ENCODE data around the gene DLEC1. TPM values are rescaled to one million over a fixed set of nuclear protein-coding genes. Genes with fewer than 3 reads are reported as not detected.

Gene DLEC1, protein sequence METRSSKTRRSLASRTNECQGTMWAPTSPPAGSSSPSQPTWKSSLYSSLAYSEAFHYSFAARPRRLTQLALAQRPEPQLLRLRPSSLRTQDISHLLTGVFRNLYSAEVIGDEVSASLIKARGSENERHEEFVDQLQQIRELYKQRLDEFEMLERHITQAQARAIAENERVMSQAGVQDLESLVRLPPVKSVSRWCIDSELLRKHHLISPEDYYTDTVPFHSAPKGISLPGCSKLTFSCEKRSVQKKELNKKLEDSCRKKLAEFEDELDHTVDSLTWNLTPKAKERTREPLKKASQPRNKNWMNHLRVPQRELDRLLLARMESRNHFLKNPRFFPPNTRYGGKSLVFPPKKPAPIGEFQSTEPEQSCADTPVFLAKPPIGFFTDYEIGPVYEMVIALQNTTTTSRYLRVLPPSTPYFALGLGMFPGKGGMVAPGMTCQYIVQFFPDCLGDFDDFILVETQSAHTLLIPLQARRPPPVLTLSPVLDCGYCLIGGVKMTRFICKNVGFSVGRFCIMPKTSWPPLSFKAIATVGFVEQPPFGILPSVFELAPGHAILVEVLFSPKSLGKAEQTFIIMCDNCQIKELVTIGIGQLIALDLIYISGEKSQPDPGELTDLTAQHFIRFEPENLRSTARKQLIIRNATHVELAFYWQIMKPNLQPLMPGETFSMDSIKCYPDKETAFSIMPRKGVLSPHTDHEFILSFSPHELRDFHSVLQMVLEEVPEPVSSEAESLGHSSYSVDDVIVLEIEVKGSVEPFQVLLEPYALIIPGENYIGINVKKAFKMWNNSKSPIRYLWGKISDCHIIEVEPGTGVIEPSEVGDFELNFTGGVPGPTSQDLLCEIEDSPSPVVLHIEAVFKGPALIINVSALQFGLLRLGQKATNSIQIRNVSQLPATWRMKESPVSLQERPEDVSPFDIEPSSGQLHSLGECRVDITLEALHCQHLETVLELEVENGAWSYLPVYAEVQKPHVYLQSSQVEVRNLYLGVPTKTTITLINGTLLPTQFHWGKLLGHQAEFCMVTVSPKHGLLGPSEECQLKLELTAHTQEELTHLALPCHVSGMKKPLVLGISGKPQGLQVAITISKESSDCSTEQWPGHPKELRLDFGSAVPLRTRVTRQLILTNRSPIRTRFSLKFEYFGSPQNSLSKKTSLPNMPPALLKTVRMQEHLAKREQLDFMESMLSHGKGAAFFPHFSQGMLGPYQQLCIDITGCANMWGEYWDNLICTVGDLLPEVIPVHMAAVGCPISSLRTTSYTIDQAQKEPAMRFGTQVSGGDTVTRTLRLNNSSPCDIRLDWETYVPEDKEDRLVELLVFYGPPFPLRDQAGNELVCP (N-terminal part only)
- total RNA-seq: 0.13 TPM in 1 of 2 replicates, not detected in the other

DNA sequence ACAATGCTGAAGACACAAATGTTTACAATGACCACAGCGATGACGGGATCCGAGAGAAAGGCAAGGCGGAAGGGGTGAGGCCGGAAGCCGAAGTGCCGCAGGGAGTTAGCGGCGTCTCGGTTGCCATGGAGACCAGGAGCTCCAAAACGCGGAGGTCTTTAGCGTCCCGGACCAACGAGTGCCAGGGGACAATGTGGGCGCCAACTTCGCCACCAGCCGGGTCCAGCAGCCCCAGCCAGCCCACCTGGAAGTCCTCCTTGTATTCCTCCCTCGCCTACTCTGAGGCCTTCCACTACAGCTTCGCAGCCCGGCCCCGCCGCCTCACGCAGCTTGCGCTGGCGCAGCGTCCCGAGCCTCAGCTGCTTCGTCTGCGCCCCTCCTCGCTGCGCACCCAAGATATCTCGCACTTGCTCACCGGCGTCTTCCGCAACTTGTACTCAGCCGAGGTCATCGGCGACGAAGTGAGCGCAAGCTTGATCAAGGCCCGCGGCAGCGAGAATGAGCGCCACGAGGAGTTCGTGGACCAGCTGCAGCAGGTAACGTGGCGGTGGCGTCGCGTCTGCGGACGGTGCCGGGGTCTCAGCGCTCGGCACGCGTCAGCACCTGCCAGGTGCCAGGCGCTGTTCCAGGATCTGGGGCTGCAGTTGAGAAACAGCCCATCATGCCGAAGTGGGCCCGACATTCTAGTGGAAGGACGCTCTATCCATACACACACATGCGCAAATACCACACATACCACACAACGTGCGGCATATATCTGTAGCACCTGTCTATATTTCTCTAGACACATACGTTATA lies at the start of gene DLEC1:
Gene DLEC1 (plus strand): TSS at position 108 of the 798 bp plus-strand sequence. CDS start 18 bp downstream, at position 126.

DNA sequence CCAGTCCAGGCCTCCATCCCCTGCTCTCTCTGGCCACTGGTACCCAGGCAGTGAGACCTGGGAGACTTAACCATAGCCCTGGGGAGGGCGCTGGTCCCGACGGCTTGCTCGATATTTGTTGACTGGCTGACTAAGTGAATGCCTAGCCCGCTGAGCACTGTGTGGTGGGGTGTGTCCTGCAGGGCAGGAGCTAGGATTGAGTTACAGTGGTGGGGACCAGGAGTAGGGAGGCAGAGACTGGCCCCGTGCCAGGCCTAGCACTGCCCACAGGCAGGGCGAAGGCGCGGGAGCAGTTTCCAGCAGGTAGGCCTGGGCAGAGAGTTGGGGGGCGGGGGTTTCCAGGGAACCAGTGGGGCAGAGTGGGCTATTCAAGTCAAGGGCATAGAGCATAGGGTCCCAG lies 48.5 kb upstream of the DLEC1 start, which contains the start of gene VILL:
Gene VILL (plus strand): TSS at position 260 of the 400 bp plus-strand sequence. CDS start 2,887 bp downstream, outside the sequence.

DNA sequence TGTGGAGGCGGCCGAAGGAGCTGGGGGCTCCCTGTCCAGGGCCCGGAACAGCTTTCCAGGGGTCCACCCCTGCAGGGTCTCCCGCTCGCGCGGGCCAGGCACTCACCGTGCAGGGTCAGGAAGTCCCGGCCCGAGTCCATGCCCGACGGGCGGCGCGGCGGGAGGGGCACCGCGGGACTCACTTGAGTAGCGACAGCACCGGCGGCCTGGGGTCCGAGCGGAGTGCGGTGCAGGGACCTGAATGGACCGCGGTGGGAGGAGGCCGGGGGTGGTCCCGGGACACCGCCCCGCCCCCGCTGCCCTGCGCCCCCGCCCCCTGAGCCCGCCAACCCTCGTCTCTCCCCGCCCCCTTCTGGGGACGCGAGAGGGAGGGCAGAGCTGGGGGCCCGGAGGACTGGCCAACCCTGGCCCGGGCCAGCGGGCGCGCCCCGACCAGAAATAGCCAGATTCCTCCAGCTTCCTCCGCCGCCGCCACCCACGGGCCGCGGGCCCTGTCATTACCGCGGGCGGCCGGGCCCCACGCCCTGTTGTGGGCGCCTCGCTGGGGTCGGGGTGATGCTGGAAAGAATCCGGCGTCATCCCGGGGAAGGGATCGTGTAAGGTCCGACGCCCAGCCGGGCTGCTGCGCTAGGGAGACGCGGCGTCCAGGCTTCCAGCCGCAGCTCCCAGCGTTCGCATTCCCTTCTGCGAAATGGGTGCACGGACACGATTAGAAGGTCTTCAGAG lies 9.4 kb upstream of the DLEC1 start, which contains the start of gene PLCD1:
Gene PLCD1 (minus strand): TSS at position 243 of the 726 bp plus-strand sequence. CDS start 103 bp downstream, at position 140.

DNA sequence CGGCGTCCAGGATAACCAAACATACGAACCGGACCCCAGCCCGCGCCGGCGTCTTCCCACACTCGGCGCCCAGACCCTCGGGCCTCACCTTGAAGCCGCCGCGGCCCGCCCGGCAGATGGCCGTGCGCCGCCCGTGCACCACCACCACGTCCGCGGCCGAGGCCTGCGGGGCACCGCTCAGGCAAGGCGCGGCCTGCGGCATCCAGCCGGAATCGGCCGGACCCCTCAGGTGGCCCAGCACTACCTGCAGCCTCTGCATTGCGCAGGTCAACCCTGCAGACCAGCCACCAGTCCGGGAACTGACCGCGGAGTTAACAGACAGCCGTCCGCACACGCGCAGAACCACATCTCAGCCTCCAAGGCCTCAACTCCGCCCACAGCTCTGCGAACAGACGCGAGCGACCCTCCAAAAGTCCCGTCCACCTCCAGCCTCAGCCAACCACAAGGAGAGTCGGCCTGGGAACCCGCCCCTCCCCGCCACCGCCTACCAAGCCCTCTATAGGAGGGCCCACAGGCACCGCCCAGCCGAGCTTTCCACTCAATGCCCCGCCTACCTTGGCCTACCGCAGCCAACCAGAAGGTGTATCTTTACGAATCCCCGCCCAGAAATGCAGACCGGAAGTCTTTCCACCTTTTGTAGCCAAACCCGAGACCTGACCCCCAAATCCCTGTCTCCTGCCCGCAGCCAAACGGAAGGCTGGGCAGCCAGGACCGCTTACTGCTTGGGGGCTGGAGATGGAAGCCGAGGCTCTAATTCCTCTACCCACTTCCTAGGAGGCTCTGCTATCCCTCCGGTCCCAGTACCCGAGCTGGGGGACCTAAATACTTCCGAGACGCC lies 98.0 kb downstream of the DLEC1 start, which contains the start of gene ACAA1:
Gene ACAA1 (minus strand): TSS at position 351 of the 838 bp plus-strand sequence. CDS start 92 bp downstream, at position 259.

DNA sequence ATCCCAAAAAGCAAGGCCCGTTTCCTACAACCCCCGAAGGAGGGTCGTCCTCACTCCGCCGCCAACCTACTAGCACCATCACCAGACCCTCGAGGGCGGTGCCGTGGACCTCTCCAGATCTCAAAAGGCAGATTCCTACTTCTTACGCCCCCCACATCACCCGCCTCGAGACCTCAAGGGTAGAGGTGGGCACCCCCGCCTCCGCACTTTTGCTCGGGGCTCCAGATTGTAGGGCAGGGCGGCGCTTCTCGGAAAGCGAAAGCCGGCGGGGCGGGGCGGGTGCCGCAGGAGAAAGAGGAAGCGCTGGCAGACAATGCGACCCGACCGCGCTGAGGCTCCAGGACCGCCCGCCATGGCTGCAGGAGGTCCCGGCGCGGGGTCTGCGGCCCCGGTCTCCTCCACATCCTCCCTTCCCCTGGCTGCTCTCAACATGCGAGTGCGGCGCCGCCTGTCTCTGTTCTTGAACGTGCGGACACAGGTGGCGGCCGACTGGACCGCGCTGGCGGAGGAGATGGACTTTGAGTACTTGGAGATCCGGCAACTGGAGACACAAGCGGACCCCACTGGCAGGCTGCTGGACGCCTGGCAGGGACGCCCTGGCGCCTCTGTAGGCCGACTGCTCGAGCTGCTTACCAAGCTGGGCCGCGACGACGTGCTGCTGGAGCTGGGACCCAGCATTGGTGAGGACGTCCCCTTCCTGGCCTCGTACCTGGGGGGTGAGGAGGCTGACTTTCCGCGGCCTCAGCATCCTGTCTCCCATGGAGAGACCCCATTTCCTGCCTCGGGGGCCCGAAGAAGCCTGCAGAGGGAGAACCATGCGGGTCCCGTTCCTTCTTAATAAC lies 99.6 kb downstream of the DLEC1 start, which contains the start of gene MYD88:
Gene MYD88 (plus strand): TSS at position 313 of the 842 bp plus-strand sequence. CDS start 40 bp downstream, at position 353.

DNA sequence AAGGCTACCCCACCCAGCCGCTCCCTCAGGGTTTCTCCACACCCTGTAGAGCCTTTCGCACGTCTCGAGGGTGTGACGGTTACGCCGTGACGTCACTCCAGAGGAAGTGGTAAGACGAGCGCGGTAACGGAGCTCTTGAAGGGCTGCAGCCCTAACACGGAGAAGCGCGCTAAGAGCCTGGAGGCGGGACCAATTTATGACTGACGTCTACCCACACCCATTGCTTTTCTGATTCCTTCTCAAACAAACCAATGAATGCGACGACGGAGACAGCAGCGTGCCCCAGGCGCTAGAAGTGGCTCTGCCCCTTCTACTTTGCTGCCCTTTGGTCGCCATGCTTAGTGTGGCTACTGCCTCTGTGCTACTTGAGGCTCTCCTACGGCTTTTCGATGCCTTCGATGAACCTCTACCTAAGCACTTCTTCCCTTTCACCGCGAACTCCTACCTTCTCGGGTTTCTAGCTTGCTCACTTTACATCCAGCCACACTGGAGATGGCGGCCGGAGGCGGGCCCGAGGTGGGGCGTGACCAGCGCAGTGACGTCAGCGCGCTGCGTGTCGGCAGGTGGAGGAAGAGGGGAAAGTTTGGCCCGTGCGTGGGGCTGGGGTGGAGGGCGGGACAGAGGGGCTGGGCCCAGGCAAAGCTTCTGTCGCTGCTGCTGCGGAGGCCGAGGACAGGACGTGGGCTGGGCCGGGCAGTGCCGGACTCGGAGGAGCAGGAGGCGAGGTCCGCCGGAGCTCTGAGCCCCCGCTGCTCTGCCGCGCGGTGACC lies 126.1 kb downstream of the DLEC1 start, which contains the start of gene OXSR1:
Gene OXSR1 (plus strand): TSS at position 586 of the 770 bp plus-strand sequence. CDS start 340 bp downstream, outside the sequence.

Other genes starting within 250 kb of the DLEC1 start
- gene CTDSPL, start 177.3 kb upstream of the DLEC1 start, total RNA-seq: 23.5 and 26.0 TPM in 2 replicates
- 2.7 and 5.5 TPM in 2 replicates for gene VILL, start 48.4 kb upstream of the DLEC1 start, total RNA-seq
- gene PLCD1, start 9.6 kb upstream of the DLEC1 start, total RNA-seq: 18.5 and 26.7 TPM in 2 replicates
- gene ACAA1, start 97.9 kb downstream of the DLEC1 start, total RNA-seq: 32.8 and 35.0 TPM in 2 replicates
- gene MYD88, start 99.5 kb downstream of the DLEC1 start, total RNA-seq: 26.1 and 39.7 TPM in 2 replicates
- gene OXSR1, start 126.3 kb downstream of the DLEC1 start, total RNA-seq: 23.2 and 41.9 TPM in 2 replicates
- 0.26 and 1.6 TPM in 2 replicates for gene SLC22A13, start 226.6 kb downstream of the DLEC1 start, total RNA-seq
- gene SLC22A14, start 243.1 kb downstream of the DLEC1 start, total RNA-seq: 0.40 TPM in 1 of 2 replicates, not detected in the other

All from epithelial cell of alveolus of lung (primary cell).